ENCODE measurements around the gene RASGEF1B. TPM values are rescaled to one million over a fixed set of nuclear protein-coding genes. Genes with fewer than 3 reads are reported as not detected.

RASGEF1B gene
- total RNA-seq, 1 experiment from 2014 or later, result 6.9 TPM

- TF ChIP-seq ZNF219 (CRISPR knock-in tag; IDR thresholded peaks at IDR 0.05; ENCODE audit: borderline replicate concordance), result no peak
- TF ChIP-seq, protein P1, sequence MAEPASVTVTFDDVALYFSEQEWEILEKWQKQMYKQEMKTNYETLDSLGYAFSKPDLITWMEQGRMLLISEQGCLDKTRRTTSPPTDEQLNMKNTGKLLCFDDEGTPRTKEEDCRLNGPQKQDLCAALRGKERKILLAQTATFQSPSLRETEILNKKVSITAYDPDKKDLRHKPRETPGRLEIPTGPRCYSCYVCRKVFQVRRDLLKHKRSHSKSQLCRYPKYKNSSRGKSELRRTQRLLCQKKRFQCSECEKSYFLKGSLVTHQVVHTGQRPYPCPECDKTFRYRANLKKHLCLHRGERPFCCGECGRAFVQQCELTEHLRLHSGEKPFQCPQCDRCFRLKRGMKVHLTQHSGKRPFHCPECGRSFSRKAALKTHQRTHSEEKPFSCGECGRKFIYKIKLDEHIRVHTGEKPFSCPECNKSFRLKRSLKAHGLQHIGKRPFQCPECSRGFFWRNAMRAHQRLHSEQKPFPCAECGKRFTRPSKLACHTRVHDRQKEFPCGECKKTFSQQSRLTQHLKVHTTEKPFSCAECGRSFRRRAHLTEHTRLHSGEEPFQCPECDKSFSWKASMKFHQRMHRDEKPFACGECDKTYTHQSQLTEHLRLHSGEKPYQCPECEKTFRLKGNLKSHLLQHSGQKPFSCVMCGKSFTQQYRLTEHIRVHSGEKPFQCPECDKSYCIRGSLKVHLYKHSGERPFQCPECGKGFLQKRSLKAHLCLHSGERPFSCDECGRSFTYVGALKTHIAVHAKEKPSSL (CRISPR knock-in tag; conservative IDR thresholded peaks at IDR 0.05), result no peak
- TF ChIP-seq ZBTB21 (CRISPR knock-in tag; IDR thresholded peaks at IDR 0.05; ENCODE audit: borderline replicate concordance), result no peak
- no peak for TF ChIP-seq MYBL2 (CRISPR knock-in tag; IDR thresholded peaks at IDR 0.05)
These were observed 34.6 kb downstream of the RASGEF1B start (continued) for GRCh38 chr4:81436941-81437574.

- POLR2A ChIA-PET, result no interaction called here
- H3K4me1 Mint-ChIP-seq, result no peaks in the 10 kb centered on the region
- ATAC-seq (no peak), DNase-seq (ENCODE audit: low spot score) (no peak)
- no peak overlapping the region for H3K4me3 Mint-ChIP-seq
- peaks cover 10% of the 10 kb centered on the region for H3K36me3 Mint-ChIP-seq
- H3K27ac Mint-ChIP-seq, result no peak overlapping the region
- peaks cover 5% of the 10 kb centered on the region for H3K9me3 Mint-ChIP-seq
- CTCF ChIA-PET, result no interaction called here
- H3K27me3 Mint-ChIP-seq (ENCODE audit: low read depth), result no peaks in the 10 kb centered on the region
- no peak for TF ChIP-seq TEAD4 (CRISPR knock-in tag; IDR thresholded peaks at IDR 0.05)
- TF ChIP-seq CTCF (IDR thresholded peaks at IDR 0.05), result no peak
- TF ChIP-seq E2F1 (CRISPR knock-in tag; IDR thresholded peaks at IDR 0.05), result no peak
- no peak for TF ChIP-seq EMX1 (CRISPR knock-in tag; IDR thresholded peaks at IDR 0.05)
- no peak for TF ChIP-seq ZNF671 (CRISPR knock-in tag; IDR thresholded peaks at IDR 0.05)
- TF ChIP-seq, protein P2, sequence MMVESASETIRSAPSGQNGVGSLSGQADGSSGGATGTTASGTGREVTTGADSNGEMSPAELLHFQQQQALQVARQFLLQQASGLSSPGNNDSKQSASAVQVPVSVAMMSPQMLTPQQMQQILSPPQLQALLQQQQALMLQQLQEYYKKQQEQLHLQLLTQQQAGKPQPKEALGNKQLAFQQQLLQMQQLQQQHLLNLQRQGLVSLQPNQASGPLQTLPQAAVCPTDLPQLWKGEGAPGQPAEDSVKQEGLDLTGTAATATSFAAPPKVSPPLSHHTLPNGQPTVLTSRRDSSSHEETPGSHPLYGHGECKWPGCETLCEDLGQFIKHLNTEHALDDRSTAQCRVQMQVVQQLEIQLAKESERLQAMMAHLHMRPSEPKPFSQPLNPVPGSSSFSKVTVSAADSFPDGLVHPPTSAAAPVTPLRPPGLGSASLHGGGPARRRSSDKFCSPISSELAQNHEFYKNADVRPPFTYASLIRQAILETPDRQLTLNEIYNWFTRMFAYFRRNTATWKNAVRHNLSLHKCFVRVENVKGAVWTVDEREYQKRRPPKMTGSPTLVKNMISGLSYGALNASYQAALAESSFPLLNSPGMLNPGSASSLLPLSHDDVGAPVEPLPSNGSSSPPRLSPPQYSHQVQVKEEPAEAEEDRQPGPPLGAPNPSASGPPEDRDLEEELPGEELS (CRISPR knock-in tag; IDR thresholded peaks at IDR 0.05), result no peak
- no peak for TF ChIP-seq MXD4 (CRISPR knock-in tag; IDR thresholded peaks at IDR 0.05; ENCODE audit: borderline replicate concordance)
- TF ChIP-seq, protein P3, sequence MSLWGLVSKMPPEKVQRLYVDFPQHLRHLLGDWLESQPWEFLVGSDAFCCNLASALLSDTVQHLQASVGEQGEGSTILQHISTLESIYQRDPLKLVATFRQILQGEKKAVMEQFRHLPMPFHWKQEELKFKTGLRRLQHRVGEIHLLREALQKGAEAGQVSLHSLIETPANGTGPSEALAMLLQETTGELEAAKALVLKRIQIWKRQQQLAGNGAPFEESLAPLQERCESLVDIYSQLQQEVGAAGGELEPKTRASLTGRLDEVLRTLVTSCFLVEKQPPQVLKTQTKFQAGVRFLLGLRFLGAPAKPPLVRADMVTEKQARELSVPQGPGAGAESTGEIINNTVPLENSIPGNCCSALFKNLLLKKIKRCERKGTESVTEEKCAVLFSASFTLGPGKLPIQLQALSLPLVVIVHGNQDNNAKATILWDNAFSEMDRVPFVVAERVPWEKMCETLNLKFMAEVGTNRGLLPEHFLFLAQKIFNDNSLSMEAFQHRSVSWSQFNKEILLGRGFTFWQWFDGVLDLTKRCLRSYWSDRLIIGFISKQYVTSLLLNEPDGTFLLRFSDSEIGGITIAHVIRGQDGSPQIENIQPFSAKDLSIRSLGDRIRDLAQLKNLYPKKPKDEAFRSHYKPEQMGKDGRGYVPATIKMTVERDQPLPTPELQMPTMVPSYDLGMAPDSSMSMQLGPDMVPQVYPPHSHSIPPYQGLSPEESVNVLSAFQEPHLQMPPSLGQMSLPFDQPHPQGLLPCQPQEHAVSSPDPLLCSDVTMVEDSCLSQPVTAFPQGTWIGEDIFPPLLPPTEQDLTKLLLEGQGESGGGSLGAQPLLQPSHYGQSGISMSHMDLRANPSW (CRISPR knock-in tag; conservative IDR thresholded peaks at IDR 0.05; ENCODE audit: low read depth), result no peak
- TF ChIP-seq ELF4 (CRISPR knock-in tag; IDR thresholded peaks at IDR 0.05; ENCODE audit: low read depth), result no peak
- TF ChIP-seq, protein P4, sequence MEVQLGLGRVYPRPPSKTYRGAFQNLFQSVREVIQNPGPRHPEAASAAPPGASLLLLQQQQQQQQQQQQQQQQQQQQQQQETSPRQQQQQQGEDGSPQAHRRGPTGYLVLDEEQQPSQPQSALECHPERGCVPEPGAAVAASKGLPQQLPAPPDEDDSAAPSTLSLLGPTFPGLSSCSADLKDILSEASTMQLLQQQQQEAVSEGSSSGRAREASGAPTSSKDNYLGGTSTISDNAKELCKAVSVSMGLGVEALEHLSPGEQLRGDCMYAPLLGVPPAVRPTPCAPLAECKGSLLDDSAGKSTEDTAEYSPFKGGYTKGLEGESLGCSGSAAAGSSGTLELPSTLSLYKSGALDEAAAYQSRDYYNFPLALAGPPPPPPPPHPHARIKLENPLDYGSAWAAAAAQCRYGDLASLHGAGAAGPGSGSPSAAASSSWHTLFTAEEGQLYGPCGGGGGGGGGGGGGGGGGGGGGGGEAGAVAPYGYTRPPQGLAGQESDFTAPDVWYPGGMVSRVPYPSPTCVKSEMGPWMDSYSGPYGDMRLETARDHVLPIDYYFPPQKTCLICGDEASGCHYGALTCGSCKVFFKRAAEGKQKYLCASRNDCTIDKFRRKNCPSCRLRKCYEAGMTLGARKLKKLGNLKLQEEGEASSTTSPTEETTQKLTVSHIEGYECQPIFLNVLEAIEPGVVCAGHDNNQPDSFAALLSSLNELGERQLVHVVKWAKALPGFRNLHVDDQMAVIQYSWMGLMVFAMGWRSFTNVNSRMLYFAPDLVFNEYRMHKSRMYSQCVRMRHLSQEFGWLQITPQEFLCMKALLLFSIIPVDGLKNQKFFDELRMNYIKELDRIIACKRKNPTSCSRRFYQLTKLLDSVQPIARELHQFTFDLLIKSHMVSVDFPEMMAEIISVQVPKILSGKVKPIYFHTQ (CRISPR knock-in tag; IDR thresholded peaks at IDR 0.05), result no peak
- TF ChIP-seq HMGXB4 (CRISPR knock-in tag; IDR thresholded peaks at IDR 0.05), result no peak
- TF ChIP-seq, protein P5, sequence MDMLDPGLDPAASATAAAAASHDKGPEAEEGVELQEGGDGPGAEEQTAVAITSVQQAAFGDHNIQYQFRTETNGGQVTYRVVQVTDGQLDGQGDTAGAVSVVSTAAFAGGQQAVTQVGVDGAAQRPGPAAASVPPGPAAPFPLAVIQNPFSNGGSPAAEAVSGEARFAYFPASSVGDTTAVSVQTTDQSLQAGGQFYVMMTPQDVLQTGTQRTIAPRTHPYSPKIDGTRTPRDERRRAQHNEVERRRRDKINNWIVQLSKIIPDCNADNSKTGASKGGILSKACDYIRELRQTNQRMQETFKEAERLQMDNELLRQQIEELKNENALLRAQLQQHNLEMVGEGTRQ (CRISPR knock-in tag; IDR thresholded peaks at IDR 0.05), result no peak
- no peak for TF ChIP-seq SP1 (CRISPR knock-in tag; conservative IDR thresholded peaks at IDR 0.05)
- TF ChIP-seq, protein P6, sequence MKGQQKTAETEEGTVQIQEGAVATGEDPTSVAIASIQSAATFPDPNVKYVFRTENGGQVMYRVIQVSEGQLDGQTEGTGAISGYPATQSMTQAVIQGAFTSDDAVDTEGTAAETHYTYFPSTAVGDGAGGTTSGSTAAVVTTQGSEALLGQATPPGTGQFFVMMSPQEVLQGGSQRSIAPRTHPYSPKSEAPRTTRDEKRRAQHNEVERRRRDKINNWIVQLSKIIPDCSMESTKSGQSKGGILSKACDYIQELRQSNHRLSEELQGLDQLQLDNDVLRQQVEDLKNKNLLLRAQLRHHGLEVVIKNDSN (CRISPR knock-in tag; IDR thresholded peaks at IDR 0.05), result no peak
These were observed 35.6 kb downstream of the RASGEF1B start for GRCh38 chr4:81436096-81436495.

Data from WTC11 (cell line).